HEK293 (cell line): ENCODE data around the gene PNMA8A.

Source experiments
- EGR2 ChIP-seq: fragments of 450-650 bp; formaldehyde crosslinking; IDR thresholded peaks from 2 replicates; pipeline ENCODE4 v1.5.1; 2016; ENCODE audit warnings: low read depth, missing biosample characterization, missing genetic modification characterization
- GLI4 ChIP-seq: fragments of 450-650 bp; formaldehyde crosslinking; IDR thresholded peaks from 2 replicates; pipeline ENCODE4 v1.5.1; 2016; ENCODE audit warnings: missing biosample characterization, missing genetic modification characterization
- KLF16 ChIP-seq: fragments of 450-650 bp; formaldehyde crosslinking; IDR thresholded peaks from 2 replicates; pipeline ENCODE4 v1.5.1; 2017; ENCODE audit warnings: missing biosample characterization, missing genetic modification characterization
- KLF8 ChIP-seq: fragments of 450-650 bp; formaldehyde crosslinking; IDR thresholded peaks from 2 replicates; pipeline ENCODE4 v1.5.1; 2016; ENCODE audit warnings: missing biosample characterization, missing genetic modification characterization
- PRDM1 ChIP-seq: fragments of 450-650 bp; formaldehyde crosslinking; IDR thresholded peaks from 2 replicates; pipeline ENCODE4; 2016; ENCODE audit warnings: missing biosample characterization, missing genetic modification characterization
- SP7 ChIP-seq: fragments of 450-650 bp; formaldehyde crosslinking; IDR thresholded peaks from 2 replicates; pipeline ENCODE4 v1.5.1; 2016; ENCODE audit warnings: missing biosample characterization, missing genetic modification characterization
- ZBTB48 ChIP-seq: fragments of 450-650 bp; formaldehyde crosslinking; IDR thresholded peaks from 2 replicates; pipeline ENCODE4 v1.5.1; 2016; ENCODE audit warnings: missing biosample characterization, missing genetic modification characterization
- ZFP69B ChIP-seq: fragments of 450-650 bp; formaldehyde crosslinking; IDR thresholded peaks from 2 replicates; pipeline ENCODE4 v1.5.1; 2016; ENCODE audit warnings: missing biosample characterization, missing genetic modification characterization
- ZNF140 ChIP-seq: fragments of 450-650 bp; formaldehyde crosslinking; IDR thresholded peaks from 2 replicates; pipeline ENCODE4 v1.5.1; 2016; ENCODE audit warnings: missing biosample characterization, missing genetic modification characterization
- ZNF202 ChIP-seq: fragments of 450-650 bp; formaldehyde crosslinking; IDR thresholded peaks from 2 replicates; pipeline ENCODE4 v1.5.1; 2016; ENCODE audit warnings: missing biosample characterization, missing genetic modification characterization, borderline replicate concordance
- ZNF335 ChIP-seq: fragments of 450-650 bp; formaldehyde crosslinking; conservative IDR thresholded peaks from 2 replicates; pipeline ENCODE4 v1.5.1; 2016; ENCODE audit warnings: missing biosample characterization, missing genetic modification characterization
- ZNF391 ChIP-seq: fragments of 450-650 bp; formaldehyde crosslinking; IDR thresholded peaks from 2 replicates; pipeline ENCODE4 v1.5.1; 2016; ENCODE audit warnings: low read depth, missing biosample characterization, missing genetic modification characterization, borderline replicate concordance
- ZNF529 ChIP-seq: fragments of 450-650 bp; formaldehyde crosslinking; IDR thresholded peaks from 2 replicates; pipeline ENCODE4 v1.5.1; 2017; ENCODE audit warnings: missing genetic modification characterization, missing biosample characterization; ENCODE audit not compliant: insufficient replicate concordance
- ZNF654 ChIP-seq: fragments of 450-650 bp; formaldehyde crosslinking; IDR thresholded peaks from 2 replicates; pipeline ENCODE4 v1.5.1; 2016; ENCODE audit warnings: low read depth, missing biosample characterization, missing genetic modification characterization
- ZNF660 ChIP-seq: fragments of 450-650 bp; IDR thresholded peaks from 2 replicates; pipeline ENCODE4 v1.5.1; 2018; ENCODE audit warnings: missing biosample characterization, mild to moderate bottlenecking, missing genetic modification characterization
- ZNF677 ChIP-seq: fragments of 450-650 bp; IDR thresholded peaks from 2 replicates; pipeline ENCODE4 v1.5.0; 2018; ENCODE audit warnings: missing biosample characterization, mild to moderate bottlenecking, missing genetic modification characterization, moderate library complexity
- ZNF776 ChIP-seq: fragments of 450-650 bp; formaldehyde crosslinking; IDR thresholded peaks from 2 replicates; pipeline ENCODE4 v1.5.0; 2017; ENCODE audit warnings: missing biosample characterization, missing genetic modification characterization, borderline replicate concordance
- ZNF785 ChIP-seq: fragments of 450-650 bp; formaldehyde crosslinking; IDR thresholded peaks from 2 replicates; pipeline ENCODE4 v1.5.1; 2016; ENCODE audit warnings: missing biosample characterization, missing genetic modification characterization
- TF ChIP-seq, protein P1 (sequence below): fragments of 450-650 bp; formaldehyde crosslinking; IDR thresholded peaks from 2 replicates; pipeline ENCODE4 v1.5.1; 2016; ENCODE audit warnings: missing biosample characterization, missing genetic modification characterization
- TF ChIP-seq, protein P2 (sequence below): fragments of 450-650 bp; formaldehyde crosslinking; IDR thresholded peaks from 2 replicates; pipeline ENCODE4 v1.5.1; 2016; ENCODE audit warnings: missing biosample characterization, missing genetic modification characterization
- TF ChIP-seq, protein P3 (sequence below): fragments of 450-650 bp; formaldehyde crosslinking; IDR thresholded peaks from 2 replicates; pipeline ENCODE4 v1.5.1; 2016; ENCODE audit warnings: missing biosample characterization, missing genetic modification characterization
- TF ChIP-seq, protein P4 (sequence below): fragments of 450-650 bp; formaldehyde crosslinking; IDR thresholded peaks from 2 replicates; pipeline ENCODE4 v1.5.1; 2016; ENCODE audit warnings: missing biosample characterization, missing genetic modification characterization
- TF ChIP-seq, protein P5 (sequence below): fragments of 450-650 bp; formaldehyde crosslinking; IDR thresholded peaks from 2 replicates; pipeline ENCODE4 v1.5.1; 2016; ENCODE audit warnings: missing biosample characterization, missing genetic modification characterization

Gene PNMA8A

DNA sequence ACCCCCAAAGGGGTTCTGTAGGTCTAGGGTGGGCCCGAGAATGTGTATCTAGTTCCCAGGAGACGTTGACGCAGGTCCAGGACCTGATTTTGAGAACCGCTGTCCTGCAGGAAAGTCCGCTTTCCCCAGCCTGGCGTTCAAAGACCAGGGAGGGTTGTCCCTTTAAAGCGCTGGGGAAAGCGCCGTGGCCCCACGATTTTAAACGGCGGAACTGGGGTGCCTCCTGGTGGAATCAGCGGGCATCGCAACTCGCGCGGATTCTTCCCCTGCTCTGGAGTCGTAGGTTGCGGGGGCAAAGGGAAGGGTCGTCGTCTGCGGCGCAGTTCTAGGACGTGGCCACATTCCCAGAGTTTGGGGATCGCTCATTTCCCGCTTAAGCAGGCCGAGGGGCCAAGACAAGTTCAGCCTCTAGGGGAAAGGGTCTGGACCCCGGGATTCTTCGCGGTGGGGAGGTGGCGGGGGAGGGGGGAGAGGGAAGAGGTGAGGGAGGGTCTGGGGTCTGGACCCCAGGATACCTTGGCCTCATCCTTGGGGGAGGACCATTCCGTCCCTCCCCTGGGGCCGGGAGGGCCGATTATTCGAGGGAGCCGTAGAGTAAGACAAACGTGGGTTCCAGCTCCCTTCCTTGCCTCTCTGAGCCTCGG is 16.6 kb upstream of the PNMA8A start (continued):
- TF ChIP-seq, protein P1, sequence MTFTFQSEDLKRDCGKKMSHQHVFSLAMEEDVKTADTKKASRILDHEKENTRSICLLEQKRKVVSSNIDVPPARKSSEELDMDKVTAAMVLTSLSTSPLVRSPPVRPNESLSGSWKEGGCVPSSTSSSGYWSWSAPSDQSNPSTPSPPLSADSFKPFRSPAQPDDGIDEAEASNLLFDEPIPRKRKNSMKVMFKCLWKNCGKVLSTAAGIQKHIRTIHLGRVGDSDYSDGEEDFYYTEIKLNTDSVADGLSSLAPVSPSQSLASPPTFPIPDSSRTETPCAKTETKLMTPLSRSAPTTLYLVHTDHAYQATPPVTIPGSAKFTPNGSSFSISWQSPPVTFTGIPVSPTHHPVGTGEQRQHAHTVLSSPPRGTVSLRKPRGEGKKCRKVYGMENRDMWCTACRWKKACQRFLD (tag by site-specific recombination), result no peak
- no peak for TF ChIP-seq ZNF776 (tag by site-specific recombination)
- TF ChIP-seq ZNF140 (tag by site-specific recombination), result no peak
- peak; percentile 40; the same call in 1 of the 2 replicates for TF ChIP-seq ZNF335 (tag by site-specific recombination)
- 0 out of 2 replicates have a peak, but pooled peaks have one; percentile 45 for TF ChIP-seq ZBTB48 (tag by site-specific recombination)
- TF ChIP-seq, protein P2, sequence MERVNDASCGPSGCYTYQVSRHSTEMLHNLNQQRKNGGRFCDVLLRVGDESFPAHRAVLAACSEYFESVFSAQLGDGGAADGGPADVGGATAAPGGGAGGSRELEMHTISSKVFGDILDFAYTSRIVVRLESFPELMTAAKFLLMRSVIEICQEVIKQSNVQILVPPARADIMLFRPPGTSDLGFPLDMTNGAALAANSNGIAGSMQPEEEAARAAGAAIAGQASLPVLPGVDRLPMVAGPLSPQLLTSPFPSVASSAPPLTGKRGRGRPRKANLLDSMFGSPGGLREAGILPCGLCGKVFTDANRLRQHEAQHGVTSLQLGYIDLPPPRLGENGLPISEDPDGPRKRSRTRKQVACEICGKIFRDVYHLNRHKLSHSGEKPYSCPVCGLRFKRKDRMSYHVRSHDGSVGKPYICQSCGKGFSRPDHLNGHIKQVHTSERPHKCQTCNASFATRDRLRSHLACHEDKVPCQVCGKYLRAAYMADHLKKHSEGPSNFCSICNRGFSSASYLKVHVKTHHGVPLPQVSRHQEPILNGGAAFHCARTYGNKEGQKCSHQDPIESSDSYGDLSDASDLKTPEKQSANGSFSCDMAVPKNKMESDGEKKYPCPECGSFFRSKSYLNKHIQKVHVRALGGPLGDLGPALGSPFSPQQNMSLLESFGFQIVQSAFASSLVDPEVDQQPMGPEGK (tag by site-specific recombination), result peak; percentile 29; the same call in 1 of the 2 replicates
- TF ChIP-seq ZNF785 (tag by site-specific recombination), result no peak
- no peak for TF ChIP-seq ZNF202
- TF ChIP-seq ZNF654 (tag by site-specific recombination), result peak; percentile 84
- peak; percentile 95 for TF ChIP-seq ZFP69B (tag by site-specific recombination)
- TF ChIP-seq ZNF529 (tag by site-specific recombination), result no peak
- peak; percentile 87 for TF ChIP-seq PRDM1 (tag by site-specific recombination)
- TF ChIP-seq, protein P3, sequence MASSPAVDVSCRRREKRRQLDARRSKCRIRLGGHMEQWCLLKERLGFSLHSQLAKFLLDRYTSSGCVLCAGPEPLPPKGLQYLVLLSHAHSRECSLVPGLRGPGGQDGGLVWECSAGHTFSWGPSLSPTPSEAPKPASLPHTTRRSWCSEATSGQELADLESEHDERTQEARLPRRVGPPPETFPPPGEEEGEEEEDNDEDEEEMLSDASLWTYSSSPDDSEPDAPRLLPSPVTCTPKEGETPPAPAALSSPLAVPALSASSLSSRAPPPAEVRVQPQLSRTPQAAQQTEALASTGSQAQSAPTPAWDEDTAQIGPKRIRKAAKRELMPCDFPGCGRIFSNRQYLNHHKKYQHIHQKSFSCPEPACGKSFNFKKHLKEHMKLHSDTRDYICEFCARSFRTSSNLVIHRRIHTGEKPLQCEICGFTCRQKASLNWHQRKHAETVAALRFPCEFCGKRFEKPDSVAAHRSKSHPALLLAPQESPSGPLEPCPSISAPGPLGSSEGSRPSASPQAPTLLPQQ (tag by site-specific recombination), result peak; percentile 97
- no peak for TF ChIP-seq KLF16 (tag by site-specific recombination)
- TF ChIP-seq, protein P4, sequence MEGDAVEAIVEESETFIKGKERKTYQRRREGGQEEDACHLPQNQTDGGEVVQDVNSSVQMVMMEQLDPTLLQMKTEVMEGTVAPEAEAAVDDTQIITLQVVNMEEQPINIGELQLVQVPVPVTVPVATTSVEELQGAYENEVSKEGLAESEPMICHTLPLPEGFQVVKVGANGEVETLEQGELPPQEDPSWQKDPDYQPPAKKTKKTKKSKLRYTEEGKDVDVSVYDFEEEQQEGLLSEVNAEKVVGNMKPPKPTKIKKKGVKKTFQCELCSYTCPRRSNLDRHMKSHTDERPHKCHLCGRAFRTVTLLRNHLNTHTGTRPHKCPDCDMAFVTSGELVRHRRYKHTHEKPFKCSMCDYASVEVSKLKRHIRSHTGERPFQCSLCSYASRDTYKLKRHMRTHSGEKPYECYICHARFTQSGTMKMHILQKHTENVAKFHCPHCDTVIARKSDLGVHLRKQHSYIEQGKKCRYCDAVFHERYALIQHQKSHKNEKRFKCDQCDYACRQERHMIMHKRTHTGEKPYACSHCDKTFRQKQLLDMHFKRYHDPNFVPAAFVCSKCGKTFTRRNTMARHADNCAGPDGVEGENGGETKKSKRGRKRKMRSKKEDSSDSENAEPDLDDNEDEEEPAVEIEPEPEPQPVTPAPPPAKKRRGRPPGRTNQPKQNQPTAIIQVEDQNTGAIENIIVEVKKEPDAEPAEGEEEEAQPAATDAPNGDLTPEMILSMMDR (tag by site-specific recombination), result peak; percentile 91
- TF ChIP-seq KLF8, result no peak
- no peak for TF ChIP-seq ZNF677
- TF ChIP-seq, protein P5, sequence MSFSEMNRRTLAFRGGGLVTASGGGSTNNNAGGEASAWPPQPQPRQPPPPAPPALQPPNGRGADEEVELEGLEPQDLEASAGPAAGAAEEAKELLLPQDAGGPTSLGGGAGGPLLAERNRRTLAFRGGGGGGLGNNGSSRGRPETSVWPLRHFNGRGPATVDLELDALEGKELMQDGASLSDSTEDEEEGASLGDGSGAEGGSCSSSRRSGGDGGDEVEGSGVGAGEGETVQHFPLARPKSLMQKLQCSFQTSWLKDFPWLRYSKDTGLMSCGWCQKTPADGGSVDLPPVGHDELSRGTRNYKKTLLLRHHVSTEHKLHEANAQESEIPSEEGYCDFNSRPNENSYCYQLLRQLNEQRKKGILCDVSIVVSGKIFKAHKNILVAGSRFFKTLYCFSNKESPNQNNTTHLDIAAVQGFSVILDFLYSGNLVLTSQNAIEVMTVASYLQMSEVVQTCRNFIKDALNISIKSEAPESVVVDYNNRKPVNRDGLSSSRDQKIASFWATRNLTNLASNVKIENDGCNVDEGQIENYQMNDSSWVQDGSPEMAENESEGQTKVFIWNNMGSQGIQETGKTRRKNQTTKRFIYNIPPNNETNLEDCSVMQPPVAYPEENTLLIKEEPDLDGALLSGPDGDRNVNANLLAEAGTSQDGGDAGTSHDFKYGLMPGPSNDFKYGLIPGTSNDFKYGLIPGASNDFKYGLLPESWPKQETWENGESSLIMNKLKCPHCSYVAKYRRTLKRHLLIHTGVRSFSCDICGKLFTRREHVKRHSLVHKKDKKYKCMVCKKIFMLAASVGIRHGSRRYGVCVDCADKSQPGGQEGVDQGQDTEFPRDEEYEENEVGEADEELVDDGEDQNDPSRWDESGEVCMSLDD (tag by site-specific recombination), result peak; percentile 40; the same call in 1 of the 2 replicates
- TF ChIP-seq SP7 (tag by site-specific recombination), result peak; percentile 25; the same call in 1 of the 2 replicates
- TF ChIP-seq EGR2 (tag by site-specific recombination), result peak; percentile 11; the same call in 1 of the 2 replicates
- no peak for TF ChIP-seq GLI4
- peak; percentile 74; the same call in 1 of the 2 replicates for TF ChIP-seq ZNF660 (tag by site-specific recombination)
- TF ChIP-seq ZNF391, result 0 out of 2 replicates have a peak, but pooled peaks have one; percentile 47
